Smooth muscle cell of the brain vasculature (primary cell): ENCODE data around the gene ATP8B3.

Experiments used
- DNase-seq: peaks from one replicate; pipeline ENCODE4 v3.0.0-alpha.2; 2012; ENCODE audit warnings: low read depth, low spot score

Gene ATP8B3

GRCh38 chr19:1851654-1852580, 39.8 kb upstream of the ATP8B3 start:
- no peak for DNase-seq

DNA sequence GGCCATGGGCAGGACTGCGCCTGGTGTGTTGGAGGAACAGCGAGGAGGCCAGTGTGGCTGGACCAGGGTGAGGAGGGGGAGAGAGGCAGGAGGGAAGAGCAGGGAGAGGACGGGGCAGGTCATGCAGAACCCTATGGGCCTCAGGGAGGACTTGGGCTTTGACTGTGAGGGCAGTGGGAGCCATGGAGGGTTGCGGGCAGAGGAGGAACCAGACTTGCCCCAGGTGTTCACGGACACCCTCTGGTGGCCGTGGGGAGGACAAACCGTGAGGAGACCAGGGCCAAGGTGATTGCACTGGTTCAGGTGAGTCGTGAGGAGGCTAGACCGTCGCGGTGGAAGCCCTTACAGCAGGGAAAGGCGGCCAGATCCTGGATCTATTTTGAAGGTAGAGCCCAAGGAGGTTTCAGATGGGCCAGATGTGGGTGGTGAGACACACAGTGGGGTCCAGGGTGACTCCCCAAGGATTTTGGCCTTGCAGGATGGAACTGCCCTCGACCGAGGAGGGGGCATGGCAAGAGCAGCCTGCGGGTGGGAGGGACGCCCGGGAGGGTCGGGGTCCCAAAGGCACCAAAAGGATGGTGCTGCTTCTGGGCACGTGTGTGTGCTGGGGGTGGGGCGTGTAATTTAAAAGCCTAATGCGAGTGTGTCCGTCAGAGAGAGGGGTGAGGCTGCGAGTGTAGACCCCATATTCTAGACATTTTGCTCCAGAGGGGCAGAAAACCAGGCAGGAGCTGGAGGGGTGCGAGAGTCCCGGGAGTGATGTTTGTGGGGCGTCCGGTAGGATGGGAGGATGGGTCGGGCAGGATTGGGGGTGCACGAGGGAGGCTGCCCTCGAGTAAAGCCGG, 39.0 kb upstream of the ATP8B3 start:
- no peak for DNase-seq

DNA sequence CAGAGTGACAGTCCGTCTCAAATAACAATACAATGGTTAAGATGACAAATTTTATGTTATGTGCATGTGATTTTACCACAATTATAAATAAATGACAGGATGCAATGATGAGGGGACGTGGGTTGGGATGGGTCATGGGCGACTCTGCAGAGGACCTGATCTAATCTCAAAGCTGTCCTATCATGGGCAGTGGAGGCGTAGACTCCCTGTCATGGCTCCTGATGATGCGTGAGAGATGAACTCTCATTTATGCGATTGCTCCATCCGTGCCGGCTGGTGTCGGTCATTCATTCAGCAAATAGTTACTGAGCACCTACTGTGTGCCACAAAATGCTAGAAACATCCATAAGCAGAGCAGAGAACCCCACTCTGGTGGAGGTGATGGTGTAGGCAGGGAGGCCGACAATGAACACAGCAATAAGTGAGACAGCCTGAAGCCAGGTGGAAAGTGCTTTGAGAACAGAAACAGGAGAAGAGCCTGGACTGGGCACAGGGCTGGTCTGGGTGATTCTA, 37.9 kb upstream of the ATP8B3 start:
- no peak for DNase-seq

- DNase-seq = no peak
Measured at GRCh38 chr19:1849132-1849474, 37.0 kb upstream of the ATP8B3 start.

GRCh38 chr19:1848399-1849131, 36.5 kb upstream of the ATP8B3 start, which contains the start of gene REXO1:
REXO1 (minus strand) TSS chr19:1848483; CDS start chr19:1848358, 125 bp downstream.
- peak; percentile 89 for DNase-seq

DNA sequence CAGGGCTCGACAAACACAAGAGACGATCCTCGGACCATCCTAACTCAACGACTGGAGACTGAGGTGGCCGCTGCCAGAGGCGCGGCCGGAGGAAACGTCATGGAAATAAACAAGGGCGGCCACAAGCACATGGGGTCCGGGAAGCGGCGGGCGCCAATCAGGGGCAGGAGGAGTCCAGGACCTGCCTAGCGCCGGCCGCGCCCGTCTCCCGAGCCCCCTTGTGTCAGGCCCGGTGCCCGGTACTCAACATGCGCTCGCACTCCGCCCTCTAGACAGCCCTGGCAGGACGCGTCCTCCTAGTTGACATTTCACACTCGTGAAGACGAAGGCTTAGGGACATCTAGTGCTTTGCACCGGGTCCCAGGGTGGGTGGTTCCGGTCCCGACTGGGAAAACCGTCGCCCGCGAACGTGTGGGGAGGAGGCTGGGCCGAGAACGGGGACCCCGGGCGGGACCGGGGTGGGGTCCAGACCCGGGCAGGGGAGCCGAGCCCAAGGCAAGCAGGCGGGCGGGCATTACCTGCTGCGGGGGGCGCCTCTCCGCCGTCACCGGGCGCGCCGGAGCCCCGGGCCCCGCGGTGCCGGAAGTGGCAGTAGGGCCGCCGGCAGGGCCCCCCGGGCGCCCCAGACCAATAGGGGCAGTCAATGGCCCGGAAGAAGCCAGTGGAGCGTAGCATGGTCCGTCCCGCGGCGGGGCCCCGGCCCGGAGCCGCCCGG, 35.8 kb upstream of the ATP8B3 start:
- no peak for DNase-seq

DNA sequence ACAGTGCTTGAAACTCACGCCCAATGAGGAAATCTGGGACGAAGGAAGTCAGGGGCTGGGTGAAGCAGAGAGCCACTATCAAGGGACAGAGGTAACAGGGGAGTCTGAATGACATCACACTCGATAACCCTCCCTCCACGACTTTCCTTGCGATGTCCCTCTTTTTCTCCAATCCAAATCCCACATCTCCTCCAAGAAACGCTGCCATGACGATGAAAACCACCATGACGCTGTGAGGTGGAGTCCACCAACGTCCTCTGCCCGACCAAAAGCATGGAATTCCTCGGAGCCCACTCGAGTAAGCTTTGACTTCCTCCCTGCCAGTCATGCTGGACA, 35.2 kb upstream of the ATP8B3 start:
- no peak for DNase-seq

GRCh38 chr19:1846517-1847204, 34.6 kb upstream of the ATP8B3 start:
- no peak for DNase-seq

GRCh38 chr19:1845642-1846041, 33.6 kb upstream of the ATP8B3 start:
- no peak for DNase-seq

DNA sequence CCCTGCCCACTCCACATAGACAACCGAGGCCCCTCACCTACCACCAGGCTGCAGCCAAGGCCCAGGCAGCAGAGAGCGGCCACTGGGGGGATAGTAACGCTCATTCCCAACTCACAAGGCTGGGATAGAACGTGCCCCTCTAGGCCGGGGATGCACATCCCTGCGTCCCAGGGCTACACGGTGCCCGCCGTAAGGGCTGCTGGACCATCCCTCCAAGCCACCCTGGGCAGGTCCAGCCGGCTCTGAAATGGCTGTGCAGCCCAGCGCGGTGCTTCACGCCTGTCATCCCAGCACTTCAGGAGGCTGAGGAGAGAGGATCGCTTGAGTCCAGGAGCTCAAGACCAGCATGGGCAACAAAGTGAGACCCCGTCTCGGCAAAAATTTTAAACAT, 33.0 kb upstream of the ATP8B3 start:
- no peak for DNase-seq

- DNase-seq = no peak
Measured at GRCh38 chr19:1844513-1845124, 32.5 kb upstream of the ATP8B3 start.

DNA sequence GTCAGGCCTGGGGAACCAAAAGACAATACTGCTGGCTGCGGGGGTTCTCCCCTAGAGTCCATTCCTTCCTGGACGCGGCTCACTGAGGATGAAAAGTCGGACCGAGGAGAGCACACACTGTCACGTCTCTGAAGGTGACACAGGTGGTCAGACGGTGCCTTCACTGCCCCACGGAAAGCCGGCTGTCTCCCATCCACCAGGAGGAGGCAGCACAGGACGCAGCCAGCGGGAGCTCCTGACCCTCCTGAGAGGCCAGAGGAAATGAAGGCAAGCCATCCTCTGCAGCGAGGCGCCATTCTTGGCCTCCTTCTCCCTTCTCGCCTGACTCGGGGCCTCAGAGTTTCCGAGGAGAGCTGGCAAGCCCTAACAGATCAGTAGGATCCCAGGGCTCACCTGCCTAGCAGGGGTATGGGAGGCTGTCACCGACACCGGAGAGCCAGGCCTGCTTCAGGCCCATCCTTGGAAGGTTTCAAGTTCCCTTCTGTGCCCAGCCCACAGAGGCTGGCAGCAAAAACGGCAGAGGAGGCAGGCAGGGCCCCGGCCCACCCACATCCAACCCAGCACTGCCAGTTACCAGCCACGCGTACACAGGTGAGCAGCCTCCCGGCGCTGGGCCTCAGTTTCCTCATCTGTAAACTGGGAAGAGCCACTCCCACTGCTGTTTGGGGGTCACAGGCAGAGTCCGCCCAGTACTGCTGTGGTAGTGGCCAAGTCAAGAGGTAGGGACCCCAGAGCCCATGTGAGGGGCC, 31.7 kb upstream of the ATP8B3 start:
- no peak for DNase-seq

DNA sequence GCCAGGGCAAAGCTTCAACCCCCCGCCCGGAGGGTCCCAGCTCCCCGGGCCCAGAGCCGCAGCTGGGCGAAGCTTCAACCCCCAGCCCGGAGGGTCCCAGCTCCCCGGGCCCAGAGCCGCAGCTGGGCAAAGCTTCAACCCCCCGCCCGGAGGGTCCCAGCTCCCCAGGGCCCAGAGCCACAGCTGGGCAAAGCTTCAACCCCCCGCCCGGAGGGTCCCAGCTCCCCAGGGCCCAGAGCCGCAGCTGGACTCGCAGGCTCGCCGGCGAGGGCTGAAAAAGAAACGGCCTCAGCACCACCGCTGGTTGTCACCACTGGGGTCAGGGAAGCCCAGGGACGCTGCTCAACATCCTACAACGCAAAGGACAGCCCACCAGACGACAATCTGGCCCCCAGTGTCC, 31.0 kb upstream of the ATP8B3 start:
- DNase-seq = no peak

DNA sequence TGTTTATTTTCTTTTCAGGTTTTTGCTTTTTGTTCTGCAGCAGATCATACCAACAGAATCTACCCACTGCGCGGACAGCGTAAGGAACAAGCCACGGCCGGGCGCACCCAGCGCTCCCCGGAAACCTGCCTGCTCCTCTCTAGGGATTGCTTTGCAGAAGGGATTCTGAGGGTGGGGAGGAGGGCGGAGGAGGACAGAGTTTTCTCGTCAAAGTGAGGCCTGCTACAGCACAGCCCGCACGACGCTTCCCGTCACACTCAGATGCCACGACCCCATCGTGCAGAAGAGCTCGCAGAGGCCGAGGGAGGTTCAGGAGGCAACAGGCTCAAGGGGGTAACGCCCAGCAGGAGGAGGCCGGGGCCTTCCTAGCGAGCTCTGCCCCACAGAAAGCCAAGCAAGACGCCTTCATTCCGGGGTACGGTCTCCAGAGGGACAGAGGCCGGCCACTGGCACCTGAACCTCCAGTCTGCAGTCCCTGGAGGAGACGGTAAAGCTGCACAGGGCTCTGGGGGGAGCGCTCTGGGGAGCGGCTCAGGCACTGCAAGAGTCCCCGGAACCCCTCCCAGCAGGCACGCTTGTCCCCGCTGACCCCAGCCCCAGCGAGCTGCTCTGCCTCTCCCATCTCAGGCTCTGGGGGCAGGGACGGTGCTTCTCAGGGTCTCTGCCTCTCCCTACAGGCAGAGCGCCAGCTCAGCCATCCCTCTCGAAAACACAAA, 29.3 kb upstream of the ATP8B3 start:
- DNase-seq = no peak

DNA sequence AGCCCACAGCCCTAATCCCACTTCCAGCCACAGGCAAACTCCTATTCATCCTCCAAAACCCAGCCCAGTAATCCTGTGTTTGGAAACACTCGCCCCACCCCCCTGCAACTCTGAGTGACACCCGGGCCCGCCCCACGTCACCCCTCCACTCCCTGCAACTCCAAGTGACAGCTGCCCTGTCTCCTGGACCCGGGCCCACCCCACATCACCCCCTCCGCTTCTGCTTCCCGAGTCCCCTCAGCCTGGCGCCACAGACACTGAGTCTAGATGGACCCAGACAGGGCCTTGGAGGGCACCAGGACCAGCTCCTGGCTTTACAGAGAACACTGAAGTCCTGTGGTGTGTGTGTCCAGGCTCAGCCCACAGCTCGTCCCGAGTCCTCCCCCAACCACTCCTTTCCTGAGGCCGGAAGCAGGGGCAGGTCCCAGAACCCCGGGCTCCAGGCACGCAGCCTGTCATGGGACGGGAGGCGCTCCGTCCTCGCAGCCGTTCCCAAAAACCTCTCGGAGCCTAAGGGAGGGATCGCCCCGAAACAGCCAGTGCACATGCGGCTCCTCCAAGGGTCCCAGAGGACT, 28.6 kb upstream of the ATP8B3 start:
- DNase-seq = no peak

DNA sequence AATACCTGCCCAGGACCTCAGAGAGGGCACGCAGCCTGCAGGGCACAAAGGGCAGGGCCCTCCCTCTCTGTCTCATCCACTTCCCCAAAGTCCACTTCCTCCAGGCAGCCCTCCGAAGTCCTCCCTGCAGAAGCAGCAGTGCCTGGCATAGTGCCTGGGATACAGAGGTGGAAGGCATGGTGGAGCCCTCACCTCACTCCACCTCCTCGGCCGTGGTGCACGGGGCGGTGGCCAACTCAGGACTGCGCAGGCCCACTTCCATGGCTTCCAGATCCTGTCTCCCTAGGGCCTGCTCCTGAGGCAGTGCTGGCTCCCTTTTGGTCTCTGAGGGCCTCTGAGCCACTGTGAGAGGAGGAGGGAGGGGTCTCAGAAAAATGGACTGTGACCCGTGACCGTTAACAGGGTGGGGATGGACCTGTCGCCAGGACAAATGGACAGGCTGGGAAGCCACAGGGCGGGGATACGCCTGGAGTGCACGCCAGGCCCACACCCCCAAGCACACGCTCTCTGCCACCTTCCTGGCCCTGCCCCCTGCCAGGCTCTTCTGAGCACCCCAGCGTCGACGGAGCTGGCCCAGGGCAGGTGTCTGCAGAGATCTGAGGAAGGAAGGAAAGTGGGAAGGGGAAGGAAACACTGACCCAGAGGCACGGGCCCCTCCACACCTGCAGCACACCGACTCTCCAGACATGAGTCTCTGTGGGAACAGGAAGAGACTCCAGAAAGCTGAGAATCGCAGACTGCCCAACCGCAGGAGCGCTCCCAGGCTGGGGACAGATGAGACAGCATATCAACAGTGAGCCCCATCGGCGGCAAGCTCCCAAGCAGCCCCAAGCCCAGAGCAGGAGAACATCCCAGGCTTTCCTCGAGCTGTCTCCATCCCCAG, 27.8 kb upstream of the ATP8B3 start:
- DNase-seq = no peak

DNA sequence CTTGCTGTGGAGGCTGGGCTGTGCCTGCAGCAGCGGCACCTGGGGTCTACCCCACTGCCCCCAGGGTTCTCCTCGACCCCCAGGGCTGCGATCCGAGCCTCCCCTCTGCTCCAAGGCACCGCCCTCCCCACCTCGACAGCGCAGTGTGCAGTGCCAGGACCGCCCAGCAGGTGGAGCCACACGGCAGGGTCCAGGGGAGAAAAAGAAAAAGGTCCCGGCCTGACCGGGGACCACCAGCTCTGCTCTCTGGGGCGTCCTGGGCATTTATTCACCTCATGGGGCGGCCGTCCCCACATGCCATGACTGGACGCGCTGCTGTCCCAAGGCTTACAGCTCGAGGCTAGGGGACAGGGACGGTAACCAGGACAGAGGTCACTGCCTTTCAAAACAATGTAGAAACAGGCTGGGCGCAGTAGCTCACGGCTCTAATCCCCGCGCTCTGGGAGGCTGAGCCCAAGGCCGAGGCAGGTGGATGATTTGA, 25.6 kb upstream of the ATP8B3 start:
- no peak for DNase-seq
